Prostate gland (tissue), 2 donors: ENCODE measurements around the gene GREB1.

Experiments
- CTCF ChIP-seq, 4 experiments: fragments of 200-600 bp in 2 of 4; fragments of 450-650 bp in 2 of 4; sonication (generic) in 2 of 4; IDR thresholded peaks; 1 replicate in 3 of 4; 2 replicates in 1 of 4; pipeline ENCODE4 v1.5.1; 2016 to 2019; ENCODE audit warnings: antibody characterized with exemption in 4 of 4, mild to moderate bottlenecking in 2 of 4, moderate library complexity in 2 of 4
- POLR2A ChIP-seq: fragments of 450-650 bp; IDR thresholded peaks from one replicate; pipeline ENCODE4 v1.6.1; 2016; ENCODE audit warnings: antibody characterized with exemption, mild to moderate bottlenecking

GRCh38 chr2:11578081-11578948 is 44.5 kb downstream of the GREB1 start:
- no peak for TF ChIP-seq CTCF (IDR thresholded peaks at IDR 0.05)
- no peak for TF ChIP-seq POLR2A
